GM18499 (cell line): ENCODE measurements around the gene CLBA1.

Source experiments
- ATAC-seq: cut with Tn5 transposase; IDR thresholded peaks from one replicate; pipeline ENCODE4 v1.9.1; 2021; ENCODE audit warnings: moderate number of reproducible peaks; ENCODE audit not compliant: insufficient read depth, unreplicated experiment

The CLBA1 gene

GRCh38 chr14:104967386-104968152 lies 18.0 kb upstream of the CLBA1 start:
- ATAC-seq: no peak

DNA sequence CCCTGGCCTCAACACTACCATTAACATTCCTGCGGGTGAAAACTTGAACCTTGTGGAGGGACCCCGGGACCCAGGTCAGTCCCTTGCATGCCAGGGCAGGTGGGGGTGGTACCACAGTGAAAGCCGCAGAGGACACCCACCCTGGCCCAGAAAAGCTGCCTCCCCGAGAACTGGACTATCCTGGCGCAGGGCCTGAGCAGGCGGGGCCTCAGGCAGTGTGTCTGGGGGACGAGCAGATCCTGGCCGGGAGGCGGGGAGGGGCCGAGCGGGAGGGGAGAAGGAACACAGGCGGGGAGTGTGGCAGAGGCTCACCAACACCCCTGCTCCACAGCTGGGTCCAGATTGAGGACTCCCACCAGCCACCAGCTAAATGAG lies 17.4 kb upstream of the CLBA1 start:
- ATAC-seq: no peak

DNA sequence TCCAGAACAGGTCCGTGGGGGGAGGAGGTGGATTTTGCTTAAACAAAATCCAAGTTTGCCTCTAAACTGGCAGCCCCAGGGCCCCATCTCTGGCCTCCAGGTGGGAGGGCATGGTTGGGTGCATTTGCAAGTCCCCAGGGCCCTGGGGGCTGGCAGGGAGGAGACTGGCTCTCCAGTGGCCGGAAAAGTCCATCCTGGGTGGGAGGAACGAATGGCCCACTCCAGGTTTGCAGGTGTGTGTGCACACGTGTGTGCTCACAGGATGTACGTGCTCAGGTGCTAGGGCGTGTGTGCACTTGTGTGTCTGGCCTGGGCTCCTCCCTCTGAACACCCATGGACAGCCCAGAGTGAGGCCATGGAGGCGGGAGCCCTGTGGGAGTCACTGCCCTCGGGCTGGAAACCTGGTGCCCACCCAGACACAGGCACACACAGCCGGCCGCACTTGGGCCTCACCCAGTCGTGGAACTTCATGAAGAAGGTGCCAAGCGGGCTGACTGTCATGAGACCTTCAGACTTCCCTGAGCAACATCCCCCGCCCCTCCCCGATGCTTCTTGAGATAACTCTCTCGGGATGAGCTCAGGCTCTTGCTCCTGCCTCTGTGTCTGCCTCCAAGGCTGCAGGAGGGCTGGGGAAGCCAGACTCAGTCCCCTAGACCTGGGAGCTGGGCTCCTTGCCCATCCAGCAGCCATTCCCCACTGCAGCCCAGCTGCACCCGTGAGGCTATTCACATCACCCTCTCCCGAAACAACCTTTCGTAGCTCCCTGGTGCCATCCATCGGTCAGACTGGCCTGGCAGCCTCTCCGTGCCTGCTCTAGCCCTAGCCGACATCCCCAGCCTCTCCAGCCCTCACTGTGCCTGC lies 16.8 kb upstream of the CLBA1 start:
- ATAC-seq: no peak

DNA sequence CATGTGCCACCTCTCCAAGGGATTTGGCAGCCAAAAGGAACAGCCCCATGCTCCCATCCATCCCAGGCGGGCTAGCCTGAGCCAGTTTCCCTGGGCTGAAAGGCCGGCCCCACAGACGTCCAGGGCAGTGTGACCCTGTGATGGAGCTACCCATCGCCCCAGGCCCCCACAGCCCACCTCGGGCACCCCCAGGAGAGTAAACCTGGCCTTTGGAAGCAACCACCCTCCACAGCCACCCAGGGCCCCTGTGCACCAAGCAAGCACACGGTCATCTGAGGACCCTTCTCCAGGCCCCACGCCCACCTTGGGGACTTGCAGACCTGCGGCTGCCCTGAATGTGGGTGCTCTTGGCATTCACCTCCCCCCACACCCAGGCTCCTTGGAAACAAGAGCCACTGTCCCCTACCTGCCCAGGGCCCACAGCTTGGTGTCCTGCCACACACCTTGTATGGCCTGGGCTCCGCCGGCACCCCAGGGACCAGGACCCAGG lies 15.8 kb upstream of the CLBA1 start:
- no peak for ATAC-seq

DNA sequence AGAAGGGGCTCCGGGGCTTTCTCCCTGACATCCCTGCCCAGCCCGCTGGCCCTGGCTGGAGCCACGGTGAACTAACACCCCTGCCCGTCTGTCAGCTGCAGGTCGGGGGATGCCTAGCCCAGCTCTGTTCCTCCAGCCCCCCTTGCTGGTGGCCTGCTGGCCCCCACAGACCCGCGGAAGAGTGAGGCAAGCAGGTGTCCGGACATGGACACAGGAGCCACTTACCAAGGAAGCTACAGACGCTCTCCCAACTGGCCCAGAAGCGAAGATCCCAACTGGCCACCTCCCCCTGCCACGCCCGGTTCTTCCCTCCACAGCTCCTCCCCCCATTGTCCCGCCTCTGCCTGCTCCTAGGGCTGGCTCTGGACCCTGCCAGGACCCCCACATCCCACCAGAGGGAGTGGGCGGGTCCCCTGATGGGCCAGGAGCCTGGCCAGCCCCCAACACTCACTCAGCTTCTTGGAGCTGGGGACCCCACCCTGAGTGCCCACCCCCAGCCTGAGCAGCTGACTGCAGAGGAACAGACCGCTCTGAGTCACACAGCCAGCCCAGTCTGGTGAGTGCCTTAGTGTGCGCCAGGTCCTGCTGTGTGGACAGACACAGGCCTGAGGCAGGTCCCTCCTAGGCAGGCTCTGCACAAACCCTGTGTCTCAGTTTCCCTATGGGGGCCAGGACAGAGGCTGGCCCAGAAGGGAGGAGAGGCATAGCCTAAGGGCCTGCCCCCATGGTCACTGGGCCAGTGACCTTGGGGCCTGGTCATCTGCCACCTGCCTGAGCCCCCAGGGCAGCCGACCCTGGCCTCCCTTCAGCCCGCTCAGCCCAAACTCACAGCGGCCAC lies 15.1 kb upstream of the CLBA1 start:
- no peak for ATAC-seq

DNA sequence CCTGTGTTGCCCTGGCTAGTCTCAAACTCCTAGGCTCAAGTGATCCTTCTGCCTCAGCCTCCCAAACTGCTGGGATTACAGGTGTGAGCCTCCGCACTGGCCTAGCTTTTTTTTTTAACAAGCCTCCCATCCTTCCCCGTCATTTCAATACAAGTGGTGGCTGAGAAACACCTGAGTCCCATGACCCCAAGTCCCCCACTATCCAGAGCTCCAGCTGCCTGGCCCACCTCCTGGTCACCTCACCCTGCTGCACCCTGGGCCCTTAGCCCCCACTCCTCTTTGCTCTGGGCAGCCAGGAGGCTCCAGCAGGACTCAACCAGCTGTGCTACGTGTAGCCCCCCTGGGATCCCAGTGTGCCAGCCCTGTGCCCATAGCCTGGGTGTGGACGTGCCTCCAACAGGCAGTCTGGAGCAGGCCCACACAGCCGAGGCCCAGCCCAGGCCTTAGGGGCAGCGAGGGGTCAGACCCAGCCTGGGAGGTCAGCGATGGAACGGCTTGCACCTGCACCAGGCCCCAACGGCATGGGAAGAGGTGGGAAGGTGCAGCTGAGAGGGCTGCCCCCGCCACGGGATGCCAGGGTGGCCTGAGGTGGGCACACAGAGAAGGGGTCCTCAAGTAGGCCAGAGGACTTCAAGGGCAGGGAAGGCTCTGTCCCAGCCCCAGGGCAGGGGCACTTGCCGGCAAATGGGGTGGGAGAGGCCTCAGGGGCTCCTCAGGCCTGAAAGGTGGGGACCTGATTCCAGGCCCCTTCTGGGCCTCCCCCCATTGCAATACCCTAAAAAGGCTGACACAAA lies 13.9 kb upstream of the CLBA1 start:
- ATAC-seq: no peak

DNA sequence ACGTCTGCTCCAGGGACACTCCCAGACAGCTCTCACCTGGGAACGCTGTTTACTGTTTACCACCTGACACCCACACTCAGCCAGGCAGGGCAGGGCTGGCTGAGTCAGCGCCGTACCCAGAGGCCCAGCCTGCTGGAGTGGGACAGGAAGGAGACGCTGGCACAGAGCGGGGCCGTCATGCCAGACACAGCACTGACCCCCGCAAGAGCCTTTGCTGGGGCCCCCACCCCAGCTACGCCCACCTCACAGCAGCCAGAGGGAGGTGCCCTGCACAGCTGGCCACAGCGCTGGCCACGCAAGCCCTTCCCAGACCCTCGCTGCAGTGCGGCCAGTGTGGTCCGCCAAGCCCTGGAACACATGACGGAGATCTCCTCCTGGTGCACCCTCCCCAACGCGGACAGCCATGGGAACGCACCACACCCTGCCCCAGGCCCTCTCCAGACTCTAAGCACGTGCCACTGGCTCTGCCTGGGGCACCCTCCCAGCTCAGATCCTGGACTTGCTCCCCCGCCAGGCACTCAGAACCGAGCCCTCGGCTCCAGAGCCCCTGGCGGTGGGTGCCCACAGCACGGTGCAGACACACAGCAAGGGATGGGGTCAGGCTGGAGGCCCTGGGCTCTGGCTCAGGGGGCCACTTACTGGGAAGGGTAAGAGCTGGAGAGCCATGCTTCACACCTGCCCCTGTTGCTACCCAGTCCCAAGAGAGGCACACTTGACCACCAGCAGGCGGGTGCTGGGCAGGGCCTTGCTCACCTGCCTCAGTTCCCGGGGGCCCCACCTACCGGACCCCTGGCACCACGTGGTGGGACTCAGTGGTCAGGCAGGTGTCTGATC lies 13.1 kb upstream of the CLBA1 start:
- ATAC-seq: no peak

DNA sequence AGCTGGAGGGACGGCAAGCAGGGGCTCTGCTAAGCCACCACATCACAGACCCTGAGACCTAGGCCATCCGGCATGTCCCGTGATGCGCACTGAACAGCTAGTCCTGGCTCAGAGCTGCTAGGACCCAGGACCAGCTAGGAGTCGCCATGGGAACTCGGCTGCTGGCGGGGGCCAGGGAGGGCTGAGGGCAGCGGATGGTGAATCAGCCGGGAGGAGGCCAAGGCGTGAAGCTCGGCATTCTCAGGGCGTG lies 12.5 kb upstream of the CLBA1 start:
- no peak for ATAC-seq

DNA sequence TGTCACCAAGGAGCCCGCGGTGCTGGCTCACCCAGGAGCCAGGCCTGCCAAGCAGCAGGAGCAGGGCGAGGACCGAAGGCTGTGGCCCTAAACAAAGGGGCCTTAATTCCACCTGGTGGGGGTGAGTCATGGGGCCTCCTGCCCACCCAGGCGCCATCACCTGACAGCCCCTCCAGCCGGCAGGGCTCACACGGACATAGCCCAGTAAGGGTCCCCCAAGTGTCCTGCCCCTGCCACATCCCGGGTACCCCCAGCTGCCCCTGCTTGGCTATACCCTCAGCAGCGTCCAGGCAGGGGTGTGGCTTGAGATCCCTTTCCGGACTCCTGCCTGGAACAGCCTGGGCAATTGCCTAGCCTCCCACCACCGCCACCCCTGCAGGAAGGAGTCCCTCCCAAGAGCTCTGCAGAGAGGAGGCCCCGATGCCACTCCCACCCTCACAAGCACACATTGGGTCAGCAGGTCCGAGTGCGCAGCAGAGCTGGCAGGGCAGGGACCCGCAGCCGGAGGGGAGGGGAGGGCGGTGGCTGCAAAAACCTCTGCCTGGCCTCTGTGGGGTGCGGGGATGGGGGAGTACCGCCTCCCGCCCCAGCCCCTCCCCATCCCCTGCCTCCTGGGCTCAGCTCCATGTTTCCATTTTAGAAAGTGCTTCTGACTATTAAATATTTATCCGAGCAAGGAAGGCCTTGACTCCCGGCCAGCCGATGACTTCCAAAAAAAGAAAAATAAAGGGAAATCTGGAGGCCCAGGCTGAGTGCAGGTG lies 12.0 kb upstream of the CLBA1 start:
- ATAC-seq: no peak

- ATAC-seq: no peak
These were observed 11.4 kb upstream of the CLBA1 start for GRCh38 chr14:104974146-104974541.

DNA sequence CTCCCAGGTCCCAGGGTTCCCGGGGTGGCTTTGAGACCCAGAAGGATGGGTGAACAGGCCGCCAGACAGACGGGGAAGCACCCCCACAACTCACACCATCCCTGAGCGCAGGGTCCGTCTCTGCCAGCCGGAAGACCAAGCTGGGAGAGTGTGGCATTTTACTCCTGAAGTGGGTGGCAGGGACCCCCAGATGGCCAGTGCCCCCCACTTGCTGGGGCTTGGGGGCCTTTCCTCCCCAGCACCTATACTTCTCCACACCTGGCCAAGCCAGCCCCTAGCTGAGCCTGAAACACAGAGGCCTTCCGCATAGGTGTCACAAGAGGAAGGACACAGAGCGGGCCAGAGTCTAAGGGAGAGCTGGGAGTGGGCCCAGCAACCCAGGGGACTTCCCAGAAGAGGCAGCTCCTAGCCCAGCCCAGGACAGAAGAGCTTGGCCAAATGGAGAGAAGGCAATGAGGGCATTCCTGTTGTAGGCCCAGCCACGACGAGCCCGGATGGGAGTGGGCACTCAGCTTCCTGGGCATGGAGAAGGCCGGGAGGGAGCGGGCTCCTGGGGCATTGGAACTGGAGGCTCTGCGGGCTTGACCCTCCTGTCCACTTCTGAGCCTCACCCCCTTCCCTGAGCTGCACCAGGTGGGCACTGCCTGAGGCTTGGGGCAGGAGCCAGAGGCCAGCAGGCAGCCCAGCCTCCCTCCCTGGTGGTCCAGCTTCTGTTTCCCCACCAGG lies 10.8 kb upstream of the CLBA1 start:
- ATAC-seq: no peak

DNA sequence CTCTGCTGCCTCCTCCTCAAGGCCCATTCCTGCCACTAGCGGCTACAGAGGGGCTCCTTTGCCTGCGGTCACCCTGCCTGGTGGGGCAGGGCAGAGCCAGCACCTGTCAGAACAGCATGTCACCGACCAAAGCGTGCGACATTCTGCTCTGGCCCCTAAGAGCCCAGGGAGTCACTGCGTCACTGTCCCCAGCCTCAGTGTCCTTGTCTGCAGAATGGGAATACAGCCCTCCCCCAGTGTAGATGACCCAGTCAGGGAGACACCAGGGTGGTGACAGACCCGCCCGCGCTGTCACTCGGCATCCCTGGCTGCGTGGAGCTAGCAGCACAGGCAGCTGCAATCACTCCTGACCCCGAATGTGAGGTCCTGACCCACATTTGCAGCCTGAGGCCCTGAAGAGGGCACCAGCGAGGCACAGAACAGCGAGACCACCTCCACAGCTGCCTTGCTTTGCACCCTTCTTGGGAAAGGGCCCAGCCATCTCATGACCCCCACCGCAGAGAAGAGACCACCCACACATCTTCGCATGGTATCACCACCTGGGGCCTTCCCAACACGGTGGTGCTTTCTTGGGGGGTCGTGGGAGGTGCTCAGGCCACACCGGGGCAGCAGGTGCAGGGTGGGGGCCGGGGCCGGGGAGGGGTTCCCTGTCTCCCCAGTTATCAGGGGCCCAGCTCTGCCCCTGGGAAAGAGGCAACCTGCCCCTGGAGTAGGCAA lies 9.9 kb upstream of the CLBA1 start:
- ATAC-seq: no peak

DNA sequence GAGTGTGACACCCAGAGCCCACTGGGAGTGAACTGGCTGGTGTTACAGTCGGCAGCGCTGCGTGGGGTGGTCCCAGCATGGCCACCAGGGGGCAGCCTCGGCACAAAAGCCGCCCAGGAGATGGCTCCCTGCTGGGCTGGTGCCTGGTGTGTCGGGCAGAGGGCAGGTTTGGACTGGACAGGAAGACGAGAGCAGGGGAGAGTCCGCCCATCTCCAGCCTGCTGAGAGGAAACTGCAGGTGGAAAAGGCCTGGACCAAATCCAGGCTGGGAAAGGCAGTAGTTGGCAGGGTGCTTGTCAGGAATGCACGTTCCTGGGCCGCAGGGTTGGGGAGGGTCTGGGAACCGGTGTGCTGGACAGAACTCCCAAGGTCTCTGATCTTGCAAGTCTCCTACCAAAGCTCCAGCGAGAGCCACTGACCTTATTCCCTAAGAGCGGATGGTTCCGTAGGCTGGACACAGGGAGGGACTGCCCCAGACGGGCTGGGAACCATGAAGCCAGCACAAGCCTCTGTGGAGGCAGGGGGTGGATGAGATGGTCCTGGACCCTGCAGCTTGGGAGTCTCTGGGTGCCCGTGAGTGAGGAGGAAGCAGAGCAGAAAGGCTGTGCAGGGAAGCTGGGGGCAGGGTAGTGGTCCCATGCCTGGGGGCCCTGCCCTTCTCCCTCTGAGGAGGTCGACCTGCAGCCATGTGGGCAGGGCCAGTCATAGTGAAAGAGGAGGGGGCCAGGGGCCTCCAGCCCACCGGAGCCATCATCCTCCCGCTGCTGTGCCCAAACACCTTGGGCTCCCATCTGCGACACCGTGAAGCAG lies 9.2 kb upstream of the CLBA1 start:
- ATAC-seq: no peak

DNA sequence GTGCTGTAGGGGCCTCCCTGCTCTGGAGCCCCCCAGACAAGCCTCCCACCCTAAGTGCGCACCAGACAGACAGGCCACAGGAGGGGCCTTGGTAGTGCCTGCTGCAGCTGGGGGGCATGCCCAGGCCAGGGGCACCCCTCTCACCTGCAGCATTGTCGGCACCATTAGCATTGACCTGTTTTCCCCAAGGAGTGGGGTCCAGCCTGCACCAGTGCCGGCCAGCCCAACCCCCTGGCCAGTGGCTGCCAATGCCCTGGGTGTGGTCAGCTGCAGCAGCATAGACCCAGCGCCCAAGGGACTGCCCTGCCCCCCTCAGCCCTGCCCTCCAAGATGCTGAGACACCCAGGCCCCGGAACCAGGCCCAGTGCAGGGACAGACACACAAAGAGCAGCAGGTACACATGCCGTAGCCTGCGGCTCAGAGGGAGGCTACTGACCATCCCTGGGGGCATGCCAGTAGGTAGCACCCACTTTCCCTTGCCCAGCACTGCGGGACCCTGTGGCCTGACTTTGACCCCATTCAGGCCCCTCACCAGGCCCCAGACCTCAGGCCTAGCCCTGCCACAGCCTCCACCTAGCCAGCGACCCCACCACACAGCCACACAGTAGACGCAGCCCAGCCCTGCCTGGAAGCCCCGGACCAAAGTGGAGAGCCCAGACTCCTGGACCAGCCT lies 8.4 kb upstream of the CLBA1 start:
- ATAC-seq: no peak

DNA sequence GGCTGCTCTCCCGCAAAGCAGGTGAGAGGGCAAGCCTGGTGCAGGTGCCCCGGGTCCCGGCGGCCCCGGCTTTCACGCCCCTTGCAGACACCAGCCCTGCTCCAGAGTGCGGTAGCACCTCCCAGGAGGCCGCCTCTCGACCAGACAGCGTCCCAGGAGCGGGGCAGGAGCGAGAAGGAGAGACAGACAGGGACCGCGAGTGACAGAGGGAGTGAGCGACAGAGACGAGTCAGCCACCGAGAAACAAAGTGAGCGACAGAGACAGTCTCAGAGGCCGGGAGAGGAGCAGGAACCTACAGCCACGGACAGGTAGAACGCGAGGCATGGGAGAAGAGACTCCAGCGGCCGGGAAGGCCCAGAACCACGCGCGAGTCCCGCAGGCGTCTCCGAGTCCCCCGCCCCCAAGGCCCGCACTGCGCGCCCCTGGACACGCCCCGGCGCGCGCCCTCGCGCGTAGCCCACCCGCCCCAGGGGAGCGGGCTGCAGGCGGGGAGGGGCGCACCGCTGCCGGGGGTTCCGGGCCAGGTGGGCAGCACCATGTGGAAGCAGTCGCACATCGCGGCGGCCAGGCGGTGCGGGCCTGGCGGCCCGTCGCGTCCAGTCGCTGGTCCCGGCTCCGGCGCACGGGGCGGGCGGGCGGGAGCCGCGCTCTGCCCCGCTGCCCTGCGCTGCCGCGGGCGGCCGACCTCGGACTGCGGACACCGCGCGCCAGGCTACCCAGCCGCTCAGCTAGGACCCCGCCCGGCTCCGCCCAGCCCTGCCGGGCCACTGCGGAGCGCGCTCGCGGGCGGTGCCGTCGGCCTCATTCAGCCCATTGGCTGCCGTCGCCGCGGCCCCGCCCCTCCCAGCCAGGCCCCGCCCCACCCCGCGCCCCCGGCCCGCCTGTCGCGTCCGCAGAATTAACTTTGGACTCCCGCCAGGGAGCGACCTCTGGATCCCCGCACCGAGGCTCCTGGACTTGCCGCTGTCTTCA lies 7.6 kb upstream of the CLBA1 start, which contains the start of gene AHNAK2:
TSS of gene AHNAK2 (minus strand) at position 694 of the 973 bp plus-strand sequence. CDS start at position 557, 137 bp downstream.
- ATAC-seq: no peak
